Fibroblast of pulmonary artery (primary cell): ENCODE results near the gene CSRNP2.

Source experiments
- DNase-seq: peaks from one replicate; pipeline ENCODE4 v3.0.0-alpha.2; 2010; ENCODE audit warnings: low read depth
- H3K4me3 ChIP-seq: replicated peaks from 2 replicates; pipeline ENCODE4 v1.5.1; 2011; ENCODE audit warnings: low read depth, mild to moderate bottlenecking, control low read depth, low read length, moderate library complexity
- TF ChIP-seq, protein P1 (sequence below): IDR thresholded peaks from 2 replicates; pipeline ENCODE4 v1.5.1; 2011; ENCODE audit warnings: mild to moderate bottlenecking, control low read depth, low read length, inconsistent platforms; ENCODE audit errors: missing control alignments

Gene CSRNP2

DNA sequence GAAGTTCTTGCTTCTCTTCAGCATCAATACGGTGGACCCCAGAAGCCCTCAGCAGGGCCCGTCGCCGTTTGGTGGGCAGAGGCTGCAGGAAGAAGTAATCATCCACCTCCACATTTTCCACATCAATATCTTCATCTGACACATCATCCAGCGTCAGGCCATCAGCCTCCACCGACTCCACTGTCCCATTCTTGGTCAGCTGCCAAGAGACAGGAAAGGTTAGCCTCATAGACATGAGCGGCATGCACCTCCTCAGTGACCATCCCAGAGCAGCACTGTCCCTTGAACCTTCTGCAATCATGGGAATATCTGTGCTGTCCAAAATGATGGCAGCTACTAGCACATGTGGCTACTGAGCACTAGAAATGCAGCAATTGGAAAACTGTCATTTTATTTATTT, 15.6 kb downstream of the CSRNP2 start:
- DNase-seq: no peak
- no peak overlapping the region for H3K4me3 ChIP-seq
- TF ChIP-seq, protein P1, sequence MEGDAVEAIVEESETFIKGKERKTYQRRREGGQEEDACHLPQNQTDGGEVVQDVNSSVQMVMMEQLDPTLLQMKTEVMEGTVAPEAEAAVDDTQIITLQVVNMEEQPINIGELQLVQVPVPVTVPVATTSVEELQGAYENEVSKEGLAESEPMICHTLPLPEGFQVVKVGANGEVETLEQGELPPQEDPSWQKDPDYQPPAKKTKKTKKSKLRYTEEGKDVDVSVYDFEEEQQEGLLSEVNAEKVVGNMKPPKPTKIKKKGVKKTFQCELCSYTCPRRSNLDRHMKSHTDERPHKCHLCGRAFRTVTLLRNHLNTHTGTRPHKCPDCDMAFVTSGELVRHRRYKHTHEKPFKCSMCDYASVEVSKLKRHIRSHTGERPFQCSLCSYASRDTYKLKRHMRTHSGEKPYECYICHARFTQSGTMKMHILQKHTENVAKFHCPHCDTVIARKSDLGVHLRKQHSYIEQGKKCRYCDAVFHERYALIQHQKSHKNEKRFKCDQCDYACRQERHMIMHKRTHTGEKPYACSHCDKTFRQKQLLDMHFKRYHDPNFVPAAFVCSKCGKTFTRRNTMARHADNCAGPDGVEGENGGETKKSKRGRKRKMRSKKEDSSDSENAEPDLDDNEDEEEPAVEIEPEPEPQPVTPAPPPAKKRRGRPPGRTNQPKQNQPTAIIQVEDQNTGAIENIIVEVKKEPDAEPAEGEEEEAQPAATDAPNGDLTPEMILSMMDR: no peak

DNA sequence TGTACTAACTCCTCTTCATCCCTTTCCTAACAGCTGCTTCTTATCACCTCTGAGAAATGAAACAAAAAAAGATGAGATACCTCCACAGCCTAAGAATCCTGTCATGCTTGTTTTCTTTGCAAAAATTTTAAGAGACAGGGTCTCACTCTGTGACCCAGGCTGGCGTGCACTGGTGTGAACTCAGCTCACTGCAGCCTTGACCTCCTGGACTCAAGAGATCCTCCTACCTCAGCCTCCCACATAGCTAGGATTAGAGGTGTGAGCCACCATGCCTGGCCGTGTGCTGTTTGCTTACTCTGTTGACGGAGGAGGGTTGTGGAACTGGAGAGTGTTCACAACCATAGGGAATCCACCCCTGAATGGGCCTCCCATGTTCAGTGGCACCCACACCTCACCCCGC, 16.2 kb downstream of the CSRNP2 start:
- DNase-seq: no peak
- H3K4me3 ChIP-seq: no peak overlapping the region
- TF ChIP-seq, protein P1: no peak

DNA sequence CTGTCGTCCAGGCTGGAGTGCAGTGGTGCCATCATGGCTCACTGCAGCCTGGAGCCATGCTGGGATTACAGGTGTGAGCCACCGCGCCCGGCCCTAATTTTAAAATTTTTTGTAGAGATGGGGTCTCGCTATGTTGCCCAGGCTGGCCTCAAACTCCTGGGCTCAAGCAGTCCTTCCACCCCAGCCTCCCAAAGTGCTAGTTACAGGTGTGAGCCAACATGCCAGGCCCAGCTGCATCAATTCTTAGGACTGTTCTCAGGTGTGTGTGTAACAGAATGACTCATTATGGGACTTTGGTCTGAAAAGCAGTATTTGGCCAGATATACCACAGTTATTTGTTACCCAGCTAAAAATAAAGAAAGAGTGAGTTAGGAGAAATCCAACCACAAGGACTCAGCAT, 17.9 kb downstream of the CSRNP2 start:
- TF ChIP-seq, protein P1: no peak
- no peak for DNase-seq
- no peak overlapping the region for H3K4me3 ChIP-seq

DNA sequence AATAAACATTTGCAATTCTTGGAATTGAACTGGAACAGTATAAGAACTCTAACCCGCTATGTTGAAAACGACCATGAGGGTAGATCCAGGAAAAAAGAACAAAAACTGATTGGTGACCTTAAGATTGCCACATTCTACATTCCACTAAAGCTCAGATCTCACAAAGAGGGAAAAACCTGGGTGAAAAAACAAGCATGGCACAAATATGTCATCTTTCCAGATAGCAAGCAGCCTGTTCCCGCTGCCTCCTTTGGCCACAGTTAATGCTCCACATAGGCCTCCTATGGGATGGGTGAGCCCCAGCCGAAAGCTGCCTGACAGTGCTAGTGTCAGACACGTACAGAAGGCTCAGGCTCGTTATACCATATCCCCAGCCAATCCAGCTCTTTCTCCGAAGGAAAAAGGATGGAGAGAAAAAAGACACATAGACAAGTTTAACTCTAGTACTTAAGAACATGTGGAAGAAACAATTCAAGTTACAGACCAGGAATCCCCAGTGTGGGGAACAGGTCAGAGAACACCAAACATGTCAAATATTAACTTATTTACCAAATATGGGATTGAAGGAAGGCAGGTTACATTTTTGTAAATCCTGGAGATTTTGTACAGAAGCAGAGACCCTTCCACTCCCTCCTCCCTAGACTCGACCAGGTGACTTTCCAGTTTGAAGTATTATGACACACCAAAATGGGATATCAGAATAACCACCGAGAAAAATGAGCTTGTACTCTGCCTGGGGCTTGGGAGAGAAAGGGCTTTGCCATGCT, 20.6 kb downstream of the CSRNP2 start:
- H3K4me3 ChIP-seq: no peak overlapping the region
- TF ChIP-seq, protein P1: no peak
- DNase-seq: no peak

DNA sequence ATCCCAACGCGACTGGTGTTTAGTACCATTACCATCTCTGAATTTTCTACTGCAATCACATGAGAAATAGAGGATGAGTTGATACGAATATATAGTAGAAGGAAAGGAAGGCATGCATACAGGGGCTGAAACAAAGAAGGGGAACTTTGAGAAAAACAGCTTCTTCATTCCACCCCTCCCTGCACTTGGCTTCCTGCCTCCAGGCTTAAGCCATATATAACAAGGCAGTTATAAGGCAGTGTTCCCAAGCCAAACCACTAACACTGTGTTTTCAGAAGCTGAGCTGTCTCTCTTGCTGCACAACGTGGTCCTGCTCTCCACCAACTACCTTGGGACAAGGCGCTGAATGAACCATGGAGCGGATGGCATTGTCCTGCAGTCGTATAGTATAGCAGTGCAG, 24.3 kb downstream of the CSRNP2 start:
- DNase-seq: no peak
- no peak overlapping the region for H3K4me3 ChIP-seq
- TF ChIP-seq, protein P1: no peak

DNA sequence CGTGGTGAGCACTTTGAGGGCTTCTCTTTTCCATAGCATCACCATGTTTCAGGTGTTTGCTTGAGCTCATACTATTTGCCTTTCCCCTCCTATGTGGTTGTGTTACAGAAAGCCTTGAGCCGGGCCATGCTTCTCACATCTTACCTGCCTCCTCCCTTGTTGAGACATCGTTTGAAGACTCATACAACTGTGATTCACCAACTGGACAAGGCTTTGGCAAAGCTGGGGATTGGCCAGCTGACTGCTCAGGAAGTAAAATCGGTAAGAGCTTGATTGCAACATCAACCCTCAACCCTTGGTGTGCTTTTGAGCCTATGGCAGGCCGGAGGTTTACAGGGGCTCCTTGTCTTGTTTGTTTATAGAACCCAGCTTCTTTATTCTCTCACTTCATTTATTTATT, 27.2 kb downstream of the CSRNP2 start:
- TF ChIP-seq, protein P1: no peak
- DNase-seq: peak; percentile 84
- H3K4me3 ChIP-seq: no peak overlapping the region

DNA sequence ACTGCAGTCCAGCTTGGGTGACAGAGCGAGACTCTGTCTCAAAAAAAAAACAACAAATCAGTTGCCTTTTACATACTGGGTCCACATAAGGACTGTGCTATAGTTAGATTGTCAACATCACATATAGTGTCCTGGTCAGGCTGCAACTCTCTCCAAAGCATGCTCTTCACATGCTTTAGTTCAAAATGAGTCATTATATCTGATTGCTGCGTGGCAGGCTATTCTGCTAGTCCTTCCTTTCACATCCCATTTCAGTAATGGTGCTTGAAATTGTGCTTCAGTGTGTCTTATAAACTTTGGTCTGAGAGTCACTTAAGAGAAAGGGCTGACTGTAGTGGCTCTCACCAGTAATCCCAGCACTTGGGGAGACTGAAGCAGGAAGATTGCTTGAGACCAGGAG, 28.3 kb downstream of the CSRNP2 start:
- TF ChIP-seq, protein P1: no peak
- H3K4me3 ChIP-seq: no peak overlapping the region
- no peak for DNase-seq
